B cell (primary cell): ENCODE data around the gene CHD2. TPM values are rescaled to one million over a fixed set of nuclear protein-coding genes. Genes with fewer than 3 reads are reported as not detected.
"Not testable (repeated sequence)": the region's sequence is repeated elsewhere in the genome, so short reads cannot be mapped to it uniquely, and the experiment has no call there.

ENCODE experiments used
- ATAC-seq: fragments of 200-7000 bp; cut with Tn5 transposase; one replicate; pipeline ENCODE4 v1.10.0; 2021; ENCODE audit warnings: low read depth, mild to moderate bottlenecking, moderate number of reproducible peaks, moderate library complexity
- CTCF ChIA-PET: fragments of 350-600 bp; sonication (Branson Sonifier 250); formaldehyde crosslinking; loops from one replicate; lab custom pipeline; 2021; ENCODE audit warnings: antibody characterized with exemption, inconsistent platforms; lab: Charles Lee
- POLR2A ChIA-PET: fragments of 350-600 bp; sonication (Branson Sonifier 250); formaldehyde crosslinking; loops from one replicate; lab custom pipeline; 2021; ENCODE audit warnings: antibody characterized with exemption; lab: Charles Lee
- DNase-seq: peaks from one replicate; pipeline ENCODE4 v3.0.0; 2013
- H2AFZ ChIP-seq: 2 replicates; pipeline ENCODE4 v1.6.1; 2012; ENCODE audit warnings: mild to moderate bottlenecking, low read depth, low read length; ENCODE audit not compliant: insufficient read depth, poor library complexity, severe bottlenecking
- H3K27ac ChIP-seq, 2 donors: 1 replicate in 1 of 2; 2 replicates in 1 of 2; pipeline ENCODE4 v1.5.1; 2012 to 2013; ENCODE audit warnings: low read length in 2 of 2, mild to moderate bottlenecking in 2 of 2, moderate library complexity in 1 of 2
- H3K27me3 ChIP-seq, 4 experiments: fragments of 200-600 bp in 1 of 4; sonication (generic) in 1 of 4; replicated peaks in 1 of 4; 1 replicate in 2 of 4; 2 replicates in 2 of 4; pipeline versions ENCODE4 v1.6.1 to v1.7.0; 2013 to 2016; ENCODE audit warnings: low read length in 3 of 4, mild to moderate bottlenecking in 2 of 4, mixed read lengths in 1 of 4, moderate library complexity in 1 of 4; ENCODE audit not compliant: insufficient read depth in 4 of 4, control insufficient read depth in 3 of 4; ENCODE audit errors: control extremely low read depth in 1 of 4
- H3K36me3 ChIP-seq, 2 experiments: replicated peaks in 1 of 2; 1 replicate in 1 of 2; 2 replicates in 1 of 2; pipeline versions ENCODE4 v1.6.1 to v1.7.1; 2013; ENCODE audit warnings: low read length in 1 of 2; ENCODE audit not compliant: insufficient read depth in 2 of 2, control insufficient read depth in 1 of 2; ENCODE audit errors: control extremely low read depth in 1 of 2, extremely low read depth in 1 of 2
- H3K4me1 ChIP-seq, 2 donors: fragments of 200-600 bp in 1 of 2; sonication (generic) in 1 of 2; 1 replicate in 1 of 2; 2 replicates in 1 of 2; pipeline versions ENCODE4 v1.5.1 to v1.6.1; 2013 to 2017; ENCODE audit warnings: low read length in 2 of 2; ENCODE audit not compliant: control insufficient read depth in 2 of 2, insufficient read depth in 2 of 2
- H3K4me2 ChIP-seq: replicated peaks from 2 replicates; pipeline ENCODE3; 2012; ENCODE audit warnings: mild to moderate bottlenecking, low read depth, low read length; ENCODE audit not compliant: poor library complexity, severe bottlenecking
- H3K4me3 ChIP-seq, 5 experiments: fragments of 200-600 bp in 1 of 5; sonication (generic) in 1 of 5; 1 replicate in 3 of 5; 2 replicates in 2 of 5; pipeline versions ENCODE4 v1.5.1 to v1.7.0; 2011 to 2016; ENCODE audit warnings: low read length in 4 of 5, mild to moderate bottlenecking in 4 of 5, low read depth in 2 of 5, control low read depth in 1 of 5, moderate library complexity in 1 of 5; ENCODE audit not compliant: insufficient read depth in 1 of 5; ENCODE audit errors: control extremely low read depth in 1 of 5, extremely low read depth in 1 of 5
- H3K79me2 ChIP-seq: fragments of 200-600 bp; sonication (generic); one replicate; pipeline ENCODE4 v1.6.0; 2016; ENCODE audit warnings: low read length; ENCODE audit not compliant: control insufficient read depth, insufficient read depth
- H3K9ac ChIP-seq: fragments of 200-600 bp; sonication (generic); 2 replicates; pipeline ENCODE4 v1.6.1; 2017; ENCODE audit warnings: mild to moderate bottlenecking, low read length, moderate library complexity
- H3K9me3 ChIP-seq, 3 donors: one replicate each; pipeline versions ENCODE4 v1.6.1 to v1.7.1; 2013; ENCODE audit warnings: low read length in 2 of 3; ENCODE audit not compliant: control insufficient read depth in 2 of 3, insufficient read depth in 1 of 3; ENCODE audit errors: control extremely low read depth in 1 of 3
- H4K20me1 ChIP-seq: 2 replicates; pipeline ENCODE4 v1.6.0; 2012; ENCODE audit warnings: mild to moderate bottlenecking, low read length; ENCODE audit not compliant: insufficient read depth, control insufficient read depth, poor library complexity, severe bottlenecking
- H3K27ac Mint-ChIP-seq: one replicate; pipeline ENCODE4 v1.8.0; 2021; ENCODE audit warnings: mixed read lengths
- H3K27me3 Mint-ChIP-seq: one replicate; pipeline ENCODE4 v1.8.0; 2021; ENCODE audit warnings: mixed read lengths
- H3K4me1 Mint-ChIP-seq: one replicate; pipeline ENCODE4 v1.8.0; 2021; ENCODE audit warnings: mixed read lengths
- H3K4me3 Mint-ChIP-seq: one replicate; pipeline ENCODE4 v1.8.0; 2021; ENCODE audit warnings: mixed read lengths
- H3K9me3 Mint-ChIP-seq: one replicate; pipeline ENCODE4 v1.8.0; 2022; ENCODE audit warnings: mixed read lengths; ENCODE audit not compliant: insufficient read depth
- EZH2 ChIP-seq: IDR thresholded peaks from 2 replicates; pipeline ENCODE4 v1.6.1; 2012; ENCODE audit warnings: borderline replicate concordance, low read depth, mild to moderate bottlenecking, moderate library complexity, low read length; ENCODE audit not compliant: insufficient read depth, poor library complexity, severe bottlenecking
- WGBS: methylation state at CpG from one replicate; pipeline ENCODE4 v1.1.5; 2013; ENCODE audit warnings: missing lambda C conversion rate; ENCODE audit not compliant: insufficient coverage; 5-methylcytosine and 5-hydroxymethylcytosine counted together
- intact Hi-C: fragments of 100-400 bp; cut with micrococcal nuclease; formaldehyde crosslinking; loops from one replicate; pipeline ENCODE4 v1.10.0; 2022
- polyA plus RNA-seq: library from polyadenylated mRNA; depleted of rRNA; stranded (reverse); fragments of >200 nt; gene quantifications from 2 replicates; pipeline ENCODE4 v1.2.3, GENCODE V29; 2012
- total RNA-seq, 2 donors: library from RNA; stranded (reverse); fragments of 120-200 nt in 1 of 2; gene quantifications; 1 replicate in 1 of 2; 2 replicates in 1 of 2; pipeline versions ENCODE4 v1.2.3 to v1.2.4, GENCODE V29; 2013 to 2022
- TF ChIP-seq, protein P1 (sequence below): fragments of 200-600 bp; IDR thresholded peaks from one replicate; pipeline ENCODE4 v1.8.0; 2022; ENCODE audit warnings: antibody characterized with exemption, mild to moderate bottlenecking

The CHD2 gene
- total and polyA plus RNA-seq, 2 donors (not counting 1 experiment from before 2014, with no cell fraction given), result 86.9 to 353 TPM

DNA sequence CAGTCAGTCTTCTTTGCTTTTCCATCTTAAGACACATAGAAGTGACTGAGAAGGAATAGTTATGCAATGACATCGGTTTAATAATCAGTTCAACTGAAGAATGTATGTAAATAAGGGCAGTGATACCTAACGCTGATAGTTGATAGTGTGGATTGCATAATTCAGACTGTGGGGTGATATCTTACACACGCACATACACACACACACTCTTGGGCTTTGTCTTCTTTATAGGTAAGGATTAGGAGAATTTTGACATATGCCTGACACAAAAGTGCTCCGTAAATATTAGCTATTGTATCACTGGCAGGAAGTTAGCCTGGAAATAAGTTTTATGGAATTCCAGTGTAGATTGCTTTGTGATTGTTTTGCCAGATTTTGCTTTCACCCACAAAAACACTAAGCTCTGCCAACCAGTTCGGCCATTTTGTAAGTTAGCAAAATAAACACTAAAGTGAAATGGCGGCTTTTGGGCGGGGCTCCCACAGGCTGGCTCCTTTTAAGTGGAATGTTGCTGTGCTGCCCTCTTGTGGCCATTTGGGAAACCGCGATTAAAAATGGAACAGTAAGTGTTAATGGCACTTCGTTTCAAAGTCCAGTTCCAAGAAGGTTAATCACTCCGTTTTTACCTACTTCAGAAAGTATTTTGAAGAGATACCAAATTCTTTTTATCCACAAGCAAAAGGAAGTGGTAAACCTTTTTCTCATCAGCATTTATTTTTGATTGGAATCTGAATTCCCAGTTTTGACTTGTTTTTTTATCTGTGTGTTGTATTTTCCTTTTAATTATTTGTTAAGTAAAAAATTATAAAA, 17.7 kb downstream of the CHD2 start:
- peaks cover 73 to 77% of the 10 kb centered on the region in 2 donors for H3K4me1 ChIP-seq
- H3K4me3 Mint-ChIP-seq, result peak overlapping the region; percentile 74
- H3K9ac ChIP-seq, result peak overlapping the region; percentile 23
- peak overlapping the region; percentile 83 to 93 for H3K27ac ChIP-seq
- H3K27ac Mint-ChIP-seq, result peak overlapping the region; percentile 93
- peak overlapping the region; percentile 57 for H2AFZ ChIP-seq
- no peaks in the 10 kb centered on the region for H4K20me1 ChIP-seq
- H3K4me1 Mint-ChIP-seq, result peaks cover 80% of the 10 kb centered on the region
- intact Hi-C loops, result loop anchor here (1.0 kb wide), 4 partner anchors 36 to 121 kb away; no protein-coding TSS in a partner anchor
- peaks cover 98% of the 10 kb centered on the region for H3K79me2 ChIP-seq
- peak overlapping the region in 1 of 5 experiments; percentile 8 for H3K4me3 ChIP-seq
- peak overlapping the region; percentile 57 for H3K4me2 ChIP-seq
- peaks cover 0 to 2% (median 0%) of the 10 kb centered on the region in 3 donors for H3K9me3 ChIP-seq
- CTCF ChIA-PET, result interaction anchor here (0.6 to 10.1 kb wide), 16 partner anchors 11 to 129 kb away, joined by 3 to 188 read pairs (median 6); partner anchors contain the start of gene CHD2
- ATAC-seq (peak; percentile 44), DNase-seq (peak; percentile 94)
- TF ChIP-seq, protein P1, sequence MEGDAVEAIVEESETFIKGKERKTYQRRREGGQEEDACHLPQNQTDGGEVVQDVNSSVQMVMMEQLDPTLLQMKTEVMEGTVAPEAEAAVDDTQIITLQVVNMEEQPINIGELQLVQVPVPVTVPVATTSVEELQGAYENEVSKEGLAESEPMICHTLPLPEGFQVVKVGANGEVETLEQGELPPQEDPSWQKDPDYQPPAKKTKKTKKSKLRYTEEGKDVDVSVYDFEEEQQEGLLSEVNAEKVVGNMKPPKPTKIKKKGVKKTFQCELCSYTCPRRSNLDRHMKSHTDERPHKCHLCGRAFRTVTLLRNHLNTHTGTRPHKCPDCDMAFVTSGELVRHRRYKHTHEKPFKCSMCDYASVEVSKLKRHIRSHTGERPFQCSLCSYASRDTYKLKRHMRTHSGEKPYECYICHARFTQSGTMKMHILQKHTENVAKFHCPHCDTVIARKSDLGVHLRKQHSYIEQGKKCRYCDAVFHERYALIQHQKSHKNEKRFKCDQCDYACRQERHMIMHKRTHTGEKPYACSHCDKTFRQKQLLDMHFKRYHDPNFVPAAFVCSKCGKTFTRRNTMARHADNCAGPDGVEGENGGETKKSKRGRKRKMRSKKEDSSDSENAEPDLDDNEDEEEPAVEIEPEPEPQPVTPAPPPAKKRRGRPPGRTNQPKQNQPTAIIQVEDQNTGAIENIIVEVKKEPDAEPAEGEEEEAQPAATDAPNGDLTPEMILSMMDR, result peak; percentile 95
- no peak for TF ChIP-seq EZH2
- peaks cover 2 to 29% of the 10 kb centered on the region in 2 experiments for H3K36me3 ChIP-seq
- WGBS, result 0% methylated on average over 3 of the region's 11 CpGs
- H3K27me3 Mint-ChIP-seq, result no peaks in the 10 kb centered on the region
- POLR2A ChIA-PET, result interaction anchor here (0.5 to 5.4 kb wide), 9 partner anchors 10 to 120 kb away, joined by 4 to 44 read pairs (median 7); partner anchors contain the start of gene CHD2
- no peaks in the 10 kb centered on the region for H3K27me3 ChIP-seq
- H3K9me3 Mint-ChIP-seq, result no peaks in the 10 kb centered on the region

DNA sequence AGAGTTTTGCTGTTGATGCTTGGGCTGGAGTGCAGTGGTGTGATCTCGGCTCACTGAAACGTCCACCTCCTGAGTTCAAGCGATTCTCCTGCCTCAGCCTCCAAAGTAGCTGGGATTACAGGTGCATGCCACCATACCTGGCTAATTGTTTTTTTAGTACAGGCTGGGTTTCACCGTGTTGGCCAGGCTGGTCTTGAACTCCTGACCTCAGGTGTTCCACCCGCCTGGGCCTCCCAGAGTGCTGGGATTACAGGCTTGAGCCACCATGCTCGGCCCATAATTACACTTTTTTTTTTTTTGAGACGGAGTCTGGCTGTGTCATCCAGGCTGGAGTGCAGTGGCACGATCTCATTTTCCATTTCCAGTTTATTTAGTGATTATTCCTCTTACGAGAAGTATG, 18.8 kb downstream of the CHD2 start:
- not testable (repeated sequence) for H4K20me1 ChIP-seq, H3K9me3 ChIP-seq, H3K9ac ChIP-seq, H3K9me3 Mint-ChIP-seq, H3K27ac Mint-ChIP-seq, DNase-seq, H3K27me3 Mint-ChIP-seq, H3K4me2 ChIP-seq, H3K27ac ChIP-seq, H3K4me3 Mint-ChIP-seq, ATAC-seq, H2AFZ ChIP-seq, H3K4me3 ChIP-seq, H3K27me3 ChIP-seq
- ChIA-PET POLR2A (interaction anchor here (1.7 to 2.1 kb wide), 3 partner anchors 88 to 121 kb away, joined by 7 to 25 read pairs (median 10); no protein-coding TSS in a partner anchor), CTCF (interaction anchor here (1.6 to 10.1 kb wide), 7 partner anchors 14 to 123 kb away, joined by 5 to 188 read pairs (median 45); partner anchors contain the start of gene CHD2)
- peaks cover 69 to 73% of the 10 kb centered on the region in 2 donors for H3K4me1 ChIP-seq
- 98% methylated on average over 5 of the region's 9 CpGs for WGBS
- H3K79me2 ChIP-seq, result peaks cover 98% of the 10 kb centered on the region
- intact Hi-C loops, result loop anchor here (1.0 kb wide), 4 partner anchors 37 to 122 kb away; no protein-coding TSS in a partner anchor
- peaks cover 78% of the 10 kb centered on the region for H3K4me1 Mint-ChIP-seq
- peaks cover 0 to 27% of the 10 kb centered on the region in 2 experiments for H3K36me3 ChIP-seq
